Uterus (tissue), 2 donors: ENCODE results near the gene PHF14.

ENCODE experiments used
- CTCF ChIP-seq, 4 experiments: fragments of 200-600 bp in 2 of 4; fragments of 450-650 bp in 2 of 4; sonication (generic) in 2 of 4; IDR thresholded peaks; one replicate each; pipeline ENCODE4 v1.5.1; 2016 to 2019; ENCODE audit warnings: antibody characterized with exemption in 4 of 4, mild to moderate bottlenecking in 2 of 4, moderate library complexity in 1 of 4
- POLR2A ChIP-seq, 2 donors: fragments of 450-650 bp; IDR thresholded peaks; one replicate each; pipeline ENCODE4 v1.6.1; 2016; ENCODE audit warnings: antibody characterized with exemption in 2 of 2, mild to moderate bottlenecking in 1 of 2, moderate library complexity in 1 of 2

GRCh38 chr7:11133436-11133959 is 159.8 kb downstream of the PHF14 start:
- TF ChIP-seq POLR2A (IDR thresholded peaks at IDR 0.05) (no peak), CTCF (IDR thresholded peaks at IDR 0.05) (no peak)
